EH (cell line): Measurements from ENCODE around the gene PIP5K1A.
"Not testable (repeated sequence)": the region's sequence is repeated elsewhere in the genome, so short reads cannot be mapped to it uniquely, and the experiment has no call there.

Source experiments
- DNase-seq: peaks from one replicate; pipeline ENCODE4 v3.0.0-alpha.2; 2015; ENCODE audit warnings: low read depth

PIP5K1A gene

DNA sequence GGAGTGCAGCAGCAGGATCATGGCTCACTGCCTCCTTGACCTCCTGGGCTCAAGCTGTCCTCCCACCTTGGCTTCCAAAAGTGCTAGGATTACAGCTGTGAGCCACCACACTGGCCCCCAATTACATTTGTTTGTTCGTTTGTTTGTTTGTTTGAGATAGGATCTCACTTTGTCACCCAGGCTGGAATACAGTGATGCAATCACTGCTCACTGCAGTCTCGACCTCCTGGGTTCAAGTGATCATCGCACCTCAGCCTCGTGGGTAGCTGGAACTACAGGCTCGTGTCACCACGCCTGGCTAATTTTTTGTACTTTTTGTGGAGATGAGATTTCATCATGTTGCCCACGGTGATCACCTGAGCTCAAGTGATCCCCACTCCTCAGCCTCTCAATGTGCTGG lies 6.3 kb upstream of the PIP5K1A start:
- no peak for DNase-seq

DNA sequence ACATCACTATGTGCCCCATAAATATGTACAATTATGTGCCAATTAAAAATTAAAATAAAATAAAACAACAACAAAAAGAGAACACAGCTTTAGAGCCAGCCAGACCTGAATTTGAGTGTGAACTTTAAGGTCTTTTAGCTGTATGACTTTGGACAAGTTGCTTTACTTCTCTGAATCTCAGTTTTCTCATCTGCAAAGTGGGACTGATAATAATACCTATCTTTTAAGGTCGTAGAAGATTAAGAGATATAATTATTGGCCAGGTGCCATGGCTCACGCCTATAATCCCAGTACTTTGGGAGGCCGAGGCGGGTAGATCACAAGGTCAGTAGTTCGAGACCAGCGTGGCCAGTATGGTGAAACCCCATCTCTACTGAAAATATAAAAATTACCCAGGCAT lies 5.0 kb upstream of the PIP5K1A start:
- no peak for DNase-seq

DNA sequence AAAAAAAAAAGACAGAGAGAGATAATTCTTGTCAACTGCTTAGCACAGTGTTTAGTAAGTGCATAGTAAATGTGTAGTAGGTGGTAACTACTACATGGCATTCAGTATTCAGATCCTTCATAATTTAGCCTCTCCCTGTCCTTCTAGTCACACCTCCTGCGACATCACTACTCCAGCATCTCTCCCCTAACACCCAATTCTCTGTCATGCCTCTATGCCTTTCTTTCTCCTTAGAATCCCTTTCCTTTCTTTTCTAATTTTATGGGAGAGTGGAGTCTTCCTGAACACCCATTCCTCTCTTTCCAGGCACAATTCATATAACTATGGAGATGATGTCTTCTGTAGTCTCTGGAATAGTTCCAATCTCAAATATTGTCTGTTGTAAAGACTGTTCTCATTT lies 4.5 kb upstream of the PIP5K1A start:
- DNase-seq, result no peak

DNA sequence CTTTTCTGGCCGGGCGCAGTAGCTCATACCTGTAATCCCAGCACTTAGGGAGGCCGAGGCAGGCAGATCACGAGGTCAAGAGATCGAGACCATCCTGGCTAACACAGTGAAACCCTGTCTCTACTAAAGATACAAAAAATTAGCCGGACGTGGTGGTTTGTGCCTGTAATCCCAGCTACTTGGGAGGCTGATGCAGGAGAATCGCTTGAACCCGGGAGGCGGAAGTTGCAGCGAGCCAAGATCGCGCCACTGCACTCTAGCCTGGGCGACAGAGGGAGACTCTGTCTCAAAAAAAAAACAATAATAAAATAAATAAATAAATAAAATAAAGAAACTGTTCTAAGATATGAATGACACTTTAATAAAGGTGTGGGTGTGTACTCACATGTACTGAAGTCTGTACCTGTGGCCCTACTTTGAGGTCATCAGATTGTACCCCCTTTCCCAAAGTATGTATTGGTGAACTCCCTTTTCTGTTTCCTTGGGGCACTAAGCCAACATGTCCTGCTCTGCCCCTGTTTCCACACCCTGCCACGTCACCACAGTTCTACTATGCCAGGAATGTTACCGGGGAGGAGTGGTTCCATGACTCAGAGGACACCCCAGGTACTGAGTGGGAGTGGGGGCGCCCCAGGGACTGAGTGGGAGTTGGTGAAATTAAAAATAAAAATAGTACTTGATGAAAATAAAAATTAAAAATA lies 3.3 kb upstream of the PIP5K1A start:
- DNase-seq, result peak; percentile 91

DNA sequence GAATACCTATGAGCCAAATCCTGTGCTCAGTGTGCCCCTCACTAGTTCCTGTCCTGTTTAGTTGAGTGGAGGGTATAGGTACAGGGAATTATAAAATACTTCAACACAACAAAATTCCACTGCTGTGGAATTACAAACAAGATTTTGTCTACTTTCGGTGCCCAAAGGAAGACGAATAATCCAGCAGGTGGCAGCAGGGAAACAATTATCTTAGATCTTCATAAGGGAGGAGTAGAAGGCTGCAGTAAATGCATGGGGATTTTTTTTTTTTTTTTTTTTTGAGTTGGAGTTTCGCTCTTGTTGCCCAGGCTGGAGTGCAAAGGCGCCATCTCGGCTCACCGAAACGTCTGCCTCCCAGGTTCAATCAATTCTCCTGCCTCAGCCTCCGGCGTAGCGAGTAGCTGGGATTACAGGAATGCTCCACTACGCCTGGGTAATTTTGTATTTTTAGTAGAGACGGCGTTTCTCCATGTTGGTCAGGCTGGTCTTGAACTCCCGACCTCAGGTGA lies 2.0 kb upstream of the PIP5K1A start:
- DNase-seq, result peak; percentile 90

DNA sequence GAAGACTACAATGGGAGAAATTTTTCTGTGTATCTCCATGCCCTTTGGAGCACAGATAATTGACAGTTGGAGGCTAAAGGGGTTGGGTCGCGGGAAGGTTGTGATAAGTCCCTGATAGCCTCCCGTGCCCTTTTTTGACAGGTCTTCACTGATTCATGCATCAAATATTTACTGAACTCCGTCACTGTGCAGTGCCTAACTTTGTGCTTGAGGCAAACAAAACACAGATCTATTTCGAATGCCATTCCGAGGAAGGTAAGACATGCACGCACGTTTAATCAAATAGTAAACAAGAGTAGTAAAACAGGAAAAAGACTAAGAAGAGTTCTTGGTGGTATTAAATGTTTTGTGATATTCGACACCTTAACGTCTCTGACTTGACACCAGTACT lies 494 bp upstream of the PIP5K1A start:
- no peak for DNase-seq

DNA sequence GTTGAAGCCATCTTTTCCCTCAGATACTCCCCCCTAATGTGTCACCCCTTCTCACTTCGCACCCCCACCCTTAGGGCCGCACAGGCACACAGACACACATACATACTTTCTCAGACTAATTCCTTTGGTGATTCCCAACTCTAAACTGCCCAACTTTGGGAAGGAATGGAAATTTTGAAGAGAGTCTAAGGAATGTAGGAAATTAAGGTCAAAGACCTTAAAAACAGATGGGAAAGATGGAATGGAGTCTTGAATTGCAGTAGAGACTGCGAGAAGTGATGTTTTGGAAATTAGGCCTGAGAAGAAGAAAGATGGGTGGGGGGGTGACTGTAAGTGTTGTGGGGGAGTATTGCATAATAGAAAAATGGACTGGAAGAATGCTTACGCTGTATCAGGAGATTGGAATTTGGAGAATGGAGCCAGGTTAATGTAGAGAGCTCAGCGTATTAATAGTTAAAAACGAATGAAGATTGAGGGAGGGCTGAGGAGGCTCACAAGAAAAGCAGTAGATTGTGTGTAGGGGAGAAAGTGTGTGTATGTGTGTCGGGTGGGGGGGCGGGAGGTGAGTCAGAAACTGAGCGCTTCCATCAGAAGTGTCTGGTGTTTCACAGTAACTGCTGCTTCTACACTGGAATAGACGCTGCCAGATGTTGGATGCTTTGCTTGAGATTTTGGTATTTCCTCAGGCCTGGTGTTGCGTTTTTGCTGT lies 1.7 kb downstream of the PIP5K1A start:
- peak; percentile 92 for DNase-seq

DNA sequence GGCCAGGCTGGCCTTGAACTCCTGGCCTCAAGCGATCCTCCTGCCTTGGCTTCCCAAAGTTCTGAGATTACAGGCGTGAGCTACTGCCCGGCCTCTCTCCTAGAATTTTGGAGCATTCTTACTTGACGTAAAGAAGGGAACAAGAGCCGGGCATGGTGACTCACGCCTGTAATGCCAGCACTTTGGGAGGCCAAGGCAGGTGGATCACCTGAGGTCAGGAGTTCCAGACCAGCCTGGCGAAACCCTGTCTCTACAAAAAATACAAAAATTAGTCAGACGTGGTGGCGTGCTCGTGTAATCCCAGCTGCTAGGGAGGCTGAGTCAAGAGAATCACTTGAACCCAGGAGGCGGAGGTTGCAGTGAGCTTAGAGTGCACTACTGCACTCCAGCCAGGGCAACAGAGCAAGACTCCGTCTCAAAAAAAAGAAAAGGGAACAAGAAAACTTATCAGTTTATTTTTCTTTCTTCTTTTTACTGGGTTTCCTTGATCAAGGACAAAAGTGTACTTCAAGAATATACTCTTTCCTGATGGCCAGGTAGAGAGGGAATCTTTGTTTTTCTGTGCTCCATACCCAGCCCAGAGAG lies 7.1 kb downstream of the PIP5K1A start:
- DNase-seq, result not testable (repeated sequence)

DNA sequence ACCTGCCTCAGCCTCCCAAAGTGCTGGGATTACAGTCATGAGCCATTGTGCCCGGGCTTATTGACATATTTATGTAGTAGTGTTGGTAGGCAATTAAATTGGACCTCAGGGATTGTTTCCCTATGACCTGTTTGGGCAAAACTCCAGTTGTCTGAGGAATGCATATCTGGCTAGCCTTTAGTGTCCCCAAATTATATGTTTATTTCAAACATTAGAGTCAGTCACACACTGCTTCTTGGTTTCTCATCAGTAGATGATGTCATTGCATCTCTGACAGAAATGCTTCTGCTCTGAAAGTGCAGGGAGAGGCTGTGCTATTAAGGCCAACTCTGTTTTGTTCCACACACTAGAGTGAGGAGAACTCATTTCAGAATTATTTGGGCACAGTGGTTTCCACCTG lies 12.5 kb downstream of the PIP5K1A start:
- peak; percentile 84 for DNase-seq

DNA sequence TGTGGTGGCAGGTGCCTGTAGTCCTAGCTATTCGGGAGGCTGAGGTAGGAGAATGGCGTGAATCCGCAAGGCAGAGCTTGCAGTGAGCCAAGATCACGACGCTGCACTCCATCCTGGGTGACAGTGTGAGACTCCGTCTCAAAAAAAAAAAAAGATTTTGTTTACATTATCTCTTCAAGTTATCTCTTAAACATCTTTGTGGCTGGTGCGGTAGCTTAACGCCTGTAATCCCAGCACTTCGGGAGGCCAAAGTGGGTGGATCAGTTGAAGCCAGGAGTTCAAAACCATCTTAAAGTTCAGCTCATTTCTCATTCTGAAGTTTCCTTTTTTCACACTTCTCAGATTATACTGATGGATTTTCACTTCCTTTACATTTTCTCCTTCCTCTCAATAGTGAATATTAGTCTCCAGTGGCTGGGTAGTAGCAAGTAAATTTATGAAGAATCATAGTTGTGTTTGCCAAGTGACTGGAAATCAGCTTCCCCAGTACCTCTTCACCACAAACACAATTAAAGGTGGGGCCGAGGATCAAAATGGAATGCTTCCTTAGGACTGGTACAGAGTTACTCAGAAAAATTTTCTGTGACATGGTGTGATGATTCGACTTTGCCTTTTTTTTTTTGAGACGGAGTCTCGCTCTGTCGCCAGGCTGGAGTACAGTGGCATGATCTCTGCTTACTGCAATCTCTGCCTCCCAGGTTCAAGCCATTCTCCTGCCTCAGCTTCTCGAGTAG lies 13.8 kb downstream of the PIP5K1A start:
- DNase-seq, result peak; percentile 7

DNA sequence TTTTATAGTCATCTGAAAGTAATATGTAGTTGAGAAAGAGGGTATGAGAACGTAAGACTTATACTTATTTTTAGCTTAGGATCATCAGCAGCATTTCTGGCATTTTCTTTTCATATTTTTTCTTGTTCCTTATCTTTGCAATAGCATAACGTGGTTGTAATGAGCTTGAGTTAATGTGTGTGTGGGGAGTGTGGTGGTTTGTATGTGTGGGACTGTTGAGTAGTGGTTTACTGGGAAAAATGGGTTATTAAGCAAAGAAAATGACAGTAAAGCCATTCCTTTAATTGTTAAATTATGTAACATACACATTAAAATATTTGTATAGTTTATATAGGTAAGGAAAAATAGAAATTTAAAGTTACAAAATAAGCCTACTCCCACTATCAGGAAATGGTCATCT lies 15.2 kb downstream of the PIP5K1A start:
- no peak for DNase-seq

DNA sequence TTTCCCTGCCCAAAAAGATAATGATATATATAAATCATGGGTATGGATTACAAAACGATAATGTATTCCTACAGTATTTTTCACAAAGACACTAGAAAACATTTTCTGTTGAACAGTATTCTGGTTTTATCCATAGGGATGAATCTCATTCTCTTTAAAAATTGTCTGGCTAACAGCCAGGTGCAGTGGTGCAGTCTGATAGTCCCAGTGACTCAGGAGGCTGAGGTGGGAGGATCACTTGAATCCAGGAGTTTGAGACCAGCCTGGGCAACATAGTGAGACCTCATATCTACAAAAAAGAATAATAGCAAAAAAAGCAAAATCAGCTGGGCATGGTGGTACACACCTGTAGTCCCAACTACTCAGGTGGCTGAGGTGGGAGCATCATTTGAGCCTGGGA lies 23.3 kb downstream of the PIP5K1A start:
- DNase-seq, result peak; percentile 15

DNA sequence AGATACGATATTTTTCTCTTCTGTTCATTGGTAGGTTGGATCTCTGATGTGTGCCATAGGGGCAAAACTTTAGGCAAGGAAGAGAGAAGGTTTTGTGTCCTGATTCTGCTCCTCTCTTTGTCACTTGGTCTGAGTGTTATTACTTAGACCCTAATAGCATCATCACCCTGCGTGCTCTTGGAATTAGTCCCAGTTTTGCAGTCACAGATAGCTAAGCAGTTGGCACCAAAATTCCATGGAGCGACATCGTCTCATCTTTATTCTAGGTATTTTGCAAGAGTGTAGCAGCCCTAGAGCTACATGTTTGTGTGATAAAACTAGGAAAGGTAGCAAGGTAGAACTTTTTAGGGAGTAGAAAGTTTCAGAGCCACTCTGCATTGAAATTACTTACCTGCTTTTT lies 23.8 kb downstream of the PIP5K1A start:
- peak; percentile 52 for DNase-seq

DNA sequence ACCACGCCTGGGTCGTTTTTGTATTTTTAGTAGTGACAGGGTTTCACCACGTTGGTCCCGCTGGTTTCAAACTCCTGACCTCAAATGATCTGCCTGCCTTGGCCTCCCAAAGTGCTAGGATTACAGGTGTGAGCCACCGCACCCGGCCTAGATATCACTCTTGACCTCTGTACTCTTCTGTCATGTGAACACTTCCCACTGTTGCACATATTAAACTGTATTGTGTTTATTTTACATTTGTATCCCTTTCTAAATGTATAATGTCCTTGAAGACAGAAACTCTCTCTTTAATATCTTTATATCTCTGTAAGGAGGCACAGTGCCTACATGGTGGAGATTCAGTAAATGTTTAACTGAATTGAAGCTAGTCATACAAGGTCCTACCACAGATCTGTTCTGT lies 36.9 kb downstream of the PIP5K1A start:
- no peak for DNase-seq

DNA sequence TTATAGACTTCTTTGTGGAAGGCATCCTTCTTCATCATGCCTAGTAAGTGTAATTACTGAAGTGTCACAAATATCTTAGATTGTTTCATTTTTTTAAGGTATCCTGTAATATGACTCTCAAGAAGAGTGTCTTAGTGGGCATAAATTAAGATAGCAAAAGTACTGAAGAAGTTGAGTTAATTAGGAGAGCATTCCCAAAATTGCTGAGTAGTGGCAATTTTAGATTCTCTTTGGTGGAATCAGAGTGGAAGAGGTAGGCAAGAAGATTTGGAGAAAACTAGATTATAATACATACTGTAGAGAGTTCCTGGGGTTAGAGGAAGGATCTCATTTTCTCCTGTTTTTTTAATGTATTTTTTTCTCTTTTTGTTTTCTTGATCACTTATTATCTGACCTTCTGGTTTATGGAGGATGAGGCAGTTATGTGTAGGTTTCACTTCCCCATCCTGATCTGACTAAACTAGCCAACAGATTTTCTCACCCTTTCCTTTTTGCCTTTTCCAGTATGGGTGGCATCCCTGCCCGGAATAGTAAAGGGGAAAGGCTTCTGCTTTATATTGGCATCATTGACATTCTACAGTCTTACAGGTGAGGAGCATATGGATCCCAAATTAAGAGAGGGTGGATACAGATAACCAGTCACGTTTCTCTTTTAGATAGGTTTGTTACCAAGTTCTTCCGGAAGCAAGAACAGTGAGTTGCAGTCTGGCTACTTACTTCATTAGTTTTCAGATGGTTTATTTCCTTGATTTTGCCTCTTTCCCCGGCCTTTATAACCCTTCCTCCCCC lies 39.5 kb downstream of the PIP5K1A start:
- no peak for DNase-seq

DNA sequence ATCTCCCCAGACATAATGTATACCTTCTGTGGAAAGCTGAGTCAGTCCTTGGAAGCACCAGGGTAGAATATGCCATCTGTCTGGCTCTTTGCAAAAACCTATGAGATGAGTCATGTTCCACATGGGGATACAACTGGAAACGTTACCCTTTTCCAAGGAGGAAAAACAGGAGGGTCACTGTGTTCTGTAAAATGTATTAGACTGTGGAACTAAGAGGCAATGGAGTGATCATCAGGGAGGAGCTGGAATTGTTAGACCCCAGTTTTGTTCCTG lies 40.1 kb downstream of the PIP5K1A start:
- peak; percentile 89 for DNase-seq

DNA sequence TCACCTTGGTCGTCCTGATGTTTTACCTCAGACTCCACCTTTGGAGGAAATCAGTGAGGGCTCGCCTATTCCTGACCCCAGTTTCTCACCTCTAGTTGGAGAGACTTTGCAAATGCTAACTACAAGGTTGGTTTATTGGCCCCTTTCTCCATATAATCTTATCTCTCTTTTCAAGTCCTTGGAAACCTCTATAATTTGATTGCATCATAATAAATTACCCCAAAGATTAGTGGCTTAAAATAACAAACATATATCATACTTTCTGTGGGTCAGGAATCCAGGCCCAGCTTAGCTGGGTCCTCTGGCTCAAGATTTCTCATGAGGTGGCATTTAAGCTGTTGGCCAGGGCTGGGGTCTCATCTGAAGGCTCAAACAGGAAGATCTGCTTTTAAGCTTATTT lies 44.1 kb downstream of the PIP5K1A start:
- DNase-seq, result no peak

DNA sequence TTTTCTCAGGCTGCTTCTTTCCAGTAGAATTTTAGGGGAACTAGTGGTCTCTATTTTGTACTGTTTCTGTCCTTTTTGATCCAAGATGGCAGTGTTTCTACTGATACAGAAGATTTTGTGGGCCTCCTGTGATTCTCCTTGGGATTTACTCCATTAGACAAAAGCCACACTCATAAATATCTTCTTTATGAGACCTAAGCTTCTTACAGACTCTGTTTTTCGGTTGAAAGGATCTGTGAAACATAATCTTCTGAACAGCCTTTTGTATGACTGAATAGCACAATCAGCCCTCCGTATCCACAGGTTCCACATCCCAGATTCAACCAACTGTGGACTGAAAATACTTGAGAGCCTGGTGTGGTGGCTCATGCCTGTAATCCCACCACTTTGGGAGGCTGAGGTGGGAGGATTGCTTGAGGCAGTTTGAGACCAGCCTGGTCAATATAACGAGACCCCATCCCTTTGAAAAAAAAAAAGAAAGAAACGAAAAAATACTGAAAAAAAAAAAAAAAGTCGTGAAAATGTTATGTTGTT lies 45.4 kb downstream of the PIP5K1A start:
- DNase-seq, result no peak

DNA sequence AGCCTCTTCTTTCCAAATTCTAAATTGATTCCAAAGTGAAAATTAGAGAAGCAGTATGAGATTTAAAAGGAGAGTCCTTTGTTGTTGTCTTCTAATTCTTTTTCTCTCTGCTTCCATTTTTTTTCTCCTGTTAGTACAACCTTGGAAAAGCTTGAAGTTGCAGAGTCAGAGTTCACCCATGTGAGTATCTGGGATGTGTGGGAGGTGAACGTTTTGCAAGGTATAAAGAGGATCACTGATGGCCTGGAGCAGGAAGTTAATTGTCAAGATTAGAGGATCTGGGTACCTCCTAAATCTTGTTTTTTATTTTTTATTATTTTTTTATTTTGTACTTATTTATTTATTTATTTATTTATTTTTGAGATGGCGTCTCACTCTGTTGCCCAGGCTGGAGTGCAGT lies 48.4 kb downstream of the PIP5K1A start:
- no peak for DNase-seq

DNA sequence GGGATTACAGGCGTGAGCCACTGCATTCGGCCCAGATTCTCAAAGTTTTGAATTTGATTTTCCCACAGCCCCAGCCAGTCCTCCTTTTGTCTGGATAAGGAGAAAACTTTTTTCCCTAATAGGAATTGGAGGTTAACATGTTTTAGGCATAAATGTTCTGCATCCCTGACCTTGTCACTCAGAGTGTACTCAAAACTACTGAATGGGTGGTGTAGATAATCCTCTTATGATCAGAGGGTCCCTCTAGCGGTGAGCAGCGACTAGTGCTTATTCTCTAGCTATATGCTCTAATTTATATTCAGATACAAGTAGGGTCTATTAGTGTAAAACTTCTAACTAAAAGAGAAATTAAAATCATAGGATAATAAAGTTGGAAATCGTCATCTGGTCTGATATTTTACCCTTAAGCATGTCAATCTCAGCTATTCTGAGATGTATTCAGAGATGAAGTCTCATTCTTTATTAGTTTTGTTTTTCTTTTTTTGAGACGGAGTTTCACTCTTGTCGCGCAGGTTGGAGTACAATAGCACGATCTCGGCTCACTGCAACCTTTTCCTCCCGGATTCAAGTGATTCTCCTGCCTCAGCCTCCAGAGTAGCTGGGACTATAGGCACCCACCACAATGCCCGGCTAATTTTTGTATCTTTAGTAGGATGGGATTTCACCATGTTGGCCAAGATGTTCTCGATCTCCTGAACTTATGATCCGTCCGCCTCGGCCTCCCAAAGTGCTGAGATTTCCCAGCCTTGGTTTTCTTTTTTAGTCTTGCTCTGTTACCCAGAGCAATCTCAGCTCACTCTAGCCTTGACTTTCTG lies 53.5 kb downstream of the PIP5K1A start:
- DNase-seq, result peak; percentile 81
